BLaER1 treated with 17β-estradiol and CSF1 and Interleukin-3, amounts not matched to agents 10 nM and 100 nM (cell line): ENCODE results near the gene CCL4.
"Not testable (repeated sequence)": the region's sequence is repeated elsewhere in the genome, so short reads cannot be mapped to it uniquely, and the experiment has no call there.

Experiments
- H3K27ac ChIP-seq, 11 experiments: shearing (Covaris generic); formaldehyde crosslinking; 2 replicates each; pipeline ENCODE4 v1.8.1; 2022
- H3K27me3 ChIP-seq, 11 experiments: shearing (Covaris generic); formaldehyde crosslinking; 2 replicates each; pipeline ENCODE4 v1.8.1; 2022
- H3K36me3 ChIP-seq, 11 experiments: shearing (Covaris generic); formaldehyde crosslinking; 2 replicates each; pipeline ENCODE4 v1.8.1; 2022
- H3K4me1 ChIP-seq, 10 experiments: shearing (Covaris generic); formaldehyde crosslinking; 2 replicates each; pipeline ENCODE4 v1.8.1; 2022
- H3K4me2 ChIP-seq, 11 experiments: shearing (Covaris generic); formaldehyde crosslinking; 2 replicates each; pipeline ENCODE4 v1.8.1; 2022
- H3K4me3 ChIP-seq, 10 experiments: shearing (Covaris generic); formaldehyde crosslinking; 2 replicates each; pipeline ENCODE4 v1.8.1; 2022
- H3K9ac ChIP-seq, 11 experiments: shearing (Covaris generic); formaldehyde crosslinking; 2 replicates each; pipeline ENCODE4 v1.8.1; 2022
- H3K9me3 ChIP-seq, 11 experiments: shearing (Covaris generic); formaldehyde crosslinking; replicated peaks in 1 of 11; 2 replicates each; pipeline ENCODE4 v1.8.1; 2022
- H4K20me1 ChIP-seq, 11 experiments: shearing (Covaris generic); formaldehyde crosslinking; 2 replicates each; pipeline ENCODE4 v1.8.1; 2022
- Cebpa-rat ChIP-seq, 11 experiments: shearing (Covaris generic); IDR thresholded peaks; 2 replicates each; pipeline ENCODE4 v1.8.1; 2022

CCL4 gene

DNA sequence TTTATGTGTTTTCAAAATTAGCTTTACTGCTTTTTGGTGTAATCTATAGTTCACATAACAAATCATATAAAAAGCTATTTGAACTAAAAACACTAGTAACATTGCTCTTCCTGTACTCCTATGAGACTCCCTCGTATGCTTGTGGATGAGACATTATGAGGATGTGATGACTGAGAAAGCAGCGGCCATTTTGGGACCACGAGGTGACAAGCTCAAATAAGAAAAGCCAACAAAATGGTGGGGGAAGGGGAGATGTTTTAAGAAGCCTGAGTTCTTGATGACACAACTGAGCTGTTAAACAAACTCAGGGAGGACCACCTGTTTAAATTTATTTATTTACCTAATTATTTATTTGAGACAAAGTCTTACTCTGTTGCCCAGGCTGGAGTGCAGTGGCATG, 35.1 kb upstream of the CCL4 start:
- Histone ChIP-seq H3K27ac (no peak overlapping the region), H3K4me2 (no peak overlapping the region), H3K4me1 (peaks cover under 1 to 14% (median 6%) of the 10 kb centered on the region in 10 experiments; a peak in 11 of 20 replicates), H3K4me3 (no peak overlapping the region), H3K27me3 (no peaks in the 10 kb centered on the region), H3K9me3 (peaks cover 0 to 14% (median 0%) of the 10 kb centered on the region in 11 experiments; a peak in 5 of 22 replicates), H4K20me1 (no peaks in the 10 kb centered on the region), H3K9ac (no peak overlapping the region), H3K36me3 (no peaks in the 10 kb centered on the region)
- TF ChIP-seq Cebpa-rat (IDR thresholded peaks at IDR 0.05), result no peak

DNA sequence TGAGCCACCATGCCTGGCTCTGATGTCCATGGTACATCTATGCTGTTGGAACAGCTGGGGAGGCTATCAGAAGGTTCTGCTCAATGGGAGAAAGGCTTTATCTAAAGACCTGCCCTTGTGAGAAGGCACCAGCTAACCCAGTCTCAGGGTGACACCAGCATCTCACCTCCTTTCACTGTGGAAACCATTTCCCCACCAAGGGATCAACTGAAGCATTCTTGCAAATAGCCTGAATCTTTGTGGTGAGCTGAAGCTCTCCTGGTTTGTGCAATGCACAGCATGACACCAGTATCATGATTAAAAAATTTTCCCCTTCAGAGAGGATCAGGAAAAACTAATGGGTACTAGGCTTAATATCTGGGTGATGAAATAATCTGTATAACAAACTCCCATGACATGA, 34.5 kb upstream of the CCL4 start:
- H3K4me1 ChIP-seq, result peaks cover 0 to 14% (median 6%) of the 10 kb centered on the region in 10 experiments; a peak in 9 of 20 replicates
- H3K4me2 ChIP-seq, result no peak overlapping the region
- no peak overlapping the region for H3K9ac ChIP-seq
- H3K4me3 ChIP-seq, result no peak overlapping the region
- H4K20me1 ChIP-seq, result no peaks in the 10 kb centered on the region
- H3K36me3 ChIP-seq, result no peaks in the 10 kb centered on the region
- peaks cover 0 to 8% (median 0%) of the 10 kb centered on the region in 11 experiments; a peak in 5 of 22 replicates for H3K9me3 ChIP-seq
- H3K27me3 ChIP-seq, result no peaks in the 10 kb centered on the region
- TF ChIP-seq Cebpa-rat (IDR thresholded peaks at IDR 0.05), result no peak
- H3K27ac ChIP-seq, result no peak overlapping the region

DNA sequence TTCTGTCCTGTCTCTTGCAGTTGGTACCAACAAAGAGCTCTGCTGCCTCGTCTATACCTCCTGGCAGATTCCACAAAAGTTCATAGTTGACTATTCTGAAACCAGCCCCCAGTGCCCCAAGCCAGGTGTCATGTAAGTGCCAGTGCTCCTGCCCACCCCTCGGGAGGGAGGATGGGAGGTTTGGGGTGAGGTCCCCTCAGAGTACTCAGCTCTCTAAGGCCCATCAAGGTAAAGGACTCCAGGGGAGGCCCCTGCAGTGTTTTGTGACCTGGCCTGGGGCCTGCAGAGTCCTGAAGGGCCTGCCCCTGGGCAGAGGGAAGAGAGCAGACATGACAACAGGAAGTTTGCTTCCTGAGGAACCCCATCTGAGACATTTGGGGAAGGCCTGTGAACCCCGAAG, 33.2 kb upstream of the CCL4 start:
- H3K27me3 ChIP-seq, result no peaks in the 10 kb centered on the region
- no peaks in the 10 kb centered on the region for H4K20me1 ChIP-seq
- peaks cover 0 to under 1% (median 0%) of the 10 kb centered on the region in 11 experiments; a peak in 1 of 22 replicates for H3K9me3 ChIP-seq
- peaks cover 0 to 14% (median 6%) of the 10 kb centered on the region in 10 experiments; a peak in 9 of 20 replicates for H3K4me1 ChIP-seq
- no peak overlapping the region; a peak in 2 of 22 replicates for H3K27ac ChIP-seq
- H3K36me3 ChIP-seq, result no peaks in the 10 kb centered on the region
- peak overlapping the region in 2 of 11 experiments; percentile 21 to 51; a peak in 2 of 22 replicates for H3K9ac ChIP-seq
- no peak for TF ChIP-seq Cebpa-rat (IDR thresholded peaks at IDR 0.05)
- H3K4me2 ChIP-seq, result peak overlapping the region in 5 of 11 experiments; percentile 2 to 43 (median 41); a peak in 9 of 22 replicates
- H3K4me3 ChIP-seq, result no peak overlapping the region

DNA sequence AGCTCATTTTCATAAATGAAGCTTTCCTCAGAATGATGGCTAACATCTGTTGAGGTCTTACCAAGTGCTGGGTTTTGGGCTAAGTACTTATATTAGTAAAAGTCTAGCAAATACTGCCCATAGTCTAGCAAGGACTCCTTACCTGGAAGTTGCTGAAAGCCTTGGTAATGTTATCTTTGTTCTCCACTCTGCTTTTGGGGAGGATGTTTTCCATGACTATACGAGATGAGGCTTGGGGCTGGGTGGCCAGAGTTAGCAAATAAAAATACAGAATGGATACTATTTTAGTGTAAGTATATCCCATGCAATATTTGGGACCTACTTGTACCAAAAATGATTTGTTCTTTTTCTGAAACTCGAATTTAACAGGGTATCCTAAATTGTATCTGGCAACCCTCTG, 31.9 kb upstream of the CCL4 start:
- Histone ChIP-seq H3K4me3 (no peak overlapping the region), H3K4me1 (peaks cover 0 to 14% (median 6%) of the 10 kb centered on the region in 10 experiments; a peak in 9 of 20 replicates), H3K4me2 (no peak overlapping the region), H3K9me3 (peaks cover 0 to 9% (median 2%) of the 10 kb centered on the region in 11 experiments; a peak in 7 of 22 replicates), H3K27ac (no peak overlapping the region), H4K20me1 (no peaks in the 10 kb centered on the region), H3K27me3 (no peaks in the 10 kb centered on the region), H3K36me3 (no peaks in the 10 kb centered on the region), H3K9ac (no peak overlapping the region)
- TF ChIP-seq Cebpa-rat (IDR thresholded peaks at IDR 0.05), result no peak

DNA sequence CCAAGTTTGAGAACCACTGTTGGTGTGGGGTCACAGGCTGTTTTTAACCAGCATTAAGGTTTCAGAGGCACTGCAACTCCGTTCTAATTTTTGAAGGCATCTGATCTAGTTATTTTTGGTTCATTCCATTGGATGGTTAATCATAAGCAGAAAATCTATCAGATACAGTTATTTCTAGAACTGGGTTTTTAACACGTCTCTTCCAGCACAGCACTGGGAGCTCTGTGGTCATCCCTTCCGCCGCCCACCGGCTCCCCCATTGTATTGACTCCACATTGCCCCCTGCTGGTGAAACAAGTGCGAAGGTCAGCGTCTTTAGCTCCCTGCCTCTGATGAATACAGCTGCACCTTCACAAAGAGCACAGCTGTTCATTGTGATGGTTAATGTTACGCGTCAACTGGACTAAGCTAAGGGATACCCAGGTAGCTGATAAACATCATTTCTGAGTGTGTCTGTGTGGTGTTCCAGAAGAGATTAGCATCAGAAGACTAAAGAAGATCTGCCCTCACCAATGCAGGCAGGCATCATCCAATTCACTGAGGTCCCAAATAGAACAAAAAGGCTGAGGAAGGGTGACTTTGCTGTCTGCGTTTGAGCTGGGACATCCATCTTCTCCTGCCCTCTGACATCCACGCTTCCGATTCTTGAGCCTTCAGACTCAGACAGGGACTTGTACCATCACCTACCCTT, 31.1 kb upstream of the CCL4 start:
- Histone ChIP-seq H3K36me3 (no peaks in the 10 kb centered on the region), H4K20me1 (no peaks in the 10 kb centered on the region), H3K4me2 (peak overlapping the region in 4 of 11 experiments; percentile 0 to 39 (median 2); a peak in 3 of 22 replicates), H3K27ac (no peak overlapping the region), H3K9me3 (peaks cover 4 to 18% (median 10%) of the 10 kb centered on the region in 11 experiments; a peak in 17 of 22 replicates), H3K4me1 (peaks cover 0 to 14% (median 6%) of the 10 kb centered on the region in 10 experiments; a peak in 9 of 20 replicates), H3K9ac (no peak overlapping the region), H3K27me3 (no peaks in the 10 kb centered on the region), H3K4me3 (no peak overlapping the region)
- TF ChIP-seq Cebpa-rat (IDR thresholded peaks at IDR 0.05), result no peak

DNA sequence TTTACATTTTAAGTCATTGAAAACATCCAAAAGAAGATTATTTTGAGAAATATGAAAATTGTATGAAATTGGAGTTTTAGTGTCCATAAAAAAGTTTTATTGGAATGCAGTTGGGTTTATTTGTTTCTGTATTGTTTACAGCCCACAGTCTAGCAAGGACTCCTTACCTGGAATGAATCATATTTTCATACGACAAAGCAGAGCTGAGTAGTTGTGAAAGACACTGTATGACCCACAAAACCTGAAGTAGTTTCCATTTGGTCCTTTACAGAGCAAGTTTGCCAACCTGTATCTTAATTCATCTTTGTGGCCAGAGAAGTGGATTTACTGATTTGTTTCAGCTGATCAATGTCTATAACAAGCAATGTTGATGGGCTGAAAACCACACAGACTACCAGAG, 29.3 kb upstream of the CCL4 start:
- Histone ChIP-seq H4K20me1 (no peaks in the 10 kb centered on the region), H3K4me1 (peaks cover 0 to 14% (median 6%) of the 10 kb centered on the region in 10 experiments; a peak in 9 of 20 replicates), H3K4me3 (no peak overlapping the region), H3K36me3 (no peaks in the 10 kb centered on the region), H3K27me3 (no peaks in the 10 kb centered on the region), H3K27ac (no peak overlapping the region), H3K9me3 (peaks cover 4 to 21% (median 12%) of the 10 kb centered on the region in 11 experiments; a peak in 17 of 22 replicates), H3K9ac (no peak overlapping the region), H3K4me2 (no peak overlapping the region)
- no peak for TF ChIP-seq Cebpa-rat (IDR thresholded peaks at IDR 0.05)

DNA sequence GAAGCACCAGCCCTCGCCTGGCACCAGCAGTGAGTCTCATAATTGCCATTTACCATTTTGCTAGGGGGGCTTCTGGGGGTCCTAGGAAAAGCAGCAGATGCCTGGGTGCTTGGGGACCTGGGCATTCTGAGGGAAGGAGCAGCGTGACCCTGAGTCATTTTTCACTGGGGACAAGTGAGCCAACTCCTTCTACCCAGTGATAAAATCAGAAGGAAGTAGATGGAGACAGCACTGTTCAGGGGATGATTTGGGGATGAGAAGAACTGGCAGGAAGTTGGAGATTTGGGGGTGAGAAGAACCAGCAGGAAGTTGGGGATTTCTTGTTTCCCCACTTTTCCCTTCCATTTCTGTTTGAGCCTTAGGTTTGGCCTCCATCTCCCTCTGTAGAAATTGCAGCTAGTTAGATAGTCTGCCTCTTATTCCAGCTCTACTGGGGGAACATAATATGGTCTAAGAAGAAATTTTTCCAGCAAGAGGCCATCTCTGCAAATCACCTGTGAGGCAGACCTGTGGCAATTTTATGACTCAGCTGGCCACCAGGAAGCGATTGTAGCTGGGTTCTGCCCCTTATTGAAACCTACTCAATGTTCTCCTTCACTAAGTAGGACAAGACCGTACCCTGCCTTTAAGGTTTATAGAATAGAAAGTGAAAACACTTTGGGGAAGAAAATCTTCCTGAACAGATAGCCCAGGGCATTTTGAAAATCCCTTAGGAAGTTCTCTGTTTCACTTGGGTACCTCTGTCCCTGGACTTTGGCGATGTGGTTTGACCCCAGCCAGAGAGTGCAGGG, 21.8 kb upstream of the CCL4 start:
- Histone ChIP-seq H3K9ac (peak overlapping the region; percentile 75 to 81 (median 80)), H3K4me3 (peak overlapping the region in 9 of 10 experiments; percentile 6 to 49 (median 28); a peak in 8 of 20 replicates), H3K4me1 (peaks cover 46 to 69% (median 65%) of the 10 kb centered on the region in 10 experiments), H3K9me3 (peaks cover 4 to 12% (median 9%) of the 10 kb centered on the region in 11 experiments; a peak in 17 of 22 replicates), H3K27ac (peak overlapping the region; percentile 89 to 94 (median 92)), H3K4me2 (peak overlapping the region; percentile 78 to 95 (median 88))
- not testable (repeated sequence) for H3K36me3 ChIP-seq, H3K27me3 ChIP-seq, H4K20me1 ChIP-seq

DNA sequence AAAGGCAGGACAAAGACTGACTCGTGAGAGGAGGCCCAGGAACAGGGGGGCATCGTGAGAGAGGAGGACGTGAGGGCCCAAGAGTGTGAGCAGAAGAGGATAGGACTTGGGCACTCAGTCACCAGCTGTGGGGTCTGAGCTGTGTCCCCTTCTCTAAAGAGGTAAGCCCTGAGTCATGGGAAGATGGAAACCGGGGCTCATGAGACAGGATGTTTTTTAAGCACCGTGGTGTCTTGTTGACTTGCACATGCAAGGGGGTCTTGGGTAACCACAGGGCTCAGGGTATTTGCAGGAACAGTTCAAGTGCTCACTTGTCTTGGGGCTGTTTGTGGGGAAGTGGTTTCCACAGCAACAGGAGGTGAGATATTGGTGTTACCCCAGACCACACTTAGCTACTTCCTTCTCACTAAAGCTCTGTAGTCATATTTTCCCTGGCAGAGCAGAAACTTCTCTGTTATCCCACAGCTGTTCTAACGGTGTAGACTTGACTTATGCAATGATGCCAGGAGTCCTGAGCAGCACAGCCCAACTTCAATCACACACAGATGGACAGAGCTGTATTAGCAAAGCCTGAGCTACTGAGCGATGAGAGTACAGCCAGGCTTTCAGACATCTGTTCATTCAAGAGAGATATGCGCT, 21.0 kb upstream of the CCL4 start:
- H3K27me3 ChIP-seq, H4K20me1 ChIP-seq, H3K9me3 ChIP-seq, H3K36me3 ChIP-seq: not testable (repeated sequence)
- Histone ChIP-seq H3K27ac (peak overlapping the region; percentile 89 to 94 (median 92)), H3K4me3 (peak overlapping the region in 9 of 10 experiments; percentile 6 to 49 (median 28); a peak in 9 of 20 replicates), H3K4me1 (peaks cover 46 to 74% (median 70%) of the 10 kb centered on the region in 10 experiments), H3K4me2 (peak overlapping the region; percentile 78 to 95 (median 88)), H3K9ac (peak overlapping the region; percentile 75 to 81 (median 80))
- TF ChIP-seq Cebpa-rat (IDR thresholded peaks at IDR 0.05), result peak in 10 of 11 experiments; percentile 21 to 90 (median 72); a peak in 17 of 22 replicates

DNA sequence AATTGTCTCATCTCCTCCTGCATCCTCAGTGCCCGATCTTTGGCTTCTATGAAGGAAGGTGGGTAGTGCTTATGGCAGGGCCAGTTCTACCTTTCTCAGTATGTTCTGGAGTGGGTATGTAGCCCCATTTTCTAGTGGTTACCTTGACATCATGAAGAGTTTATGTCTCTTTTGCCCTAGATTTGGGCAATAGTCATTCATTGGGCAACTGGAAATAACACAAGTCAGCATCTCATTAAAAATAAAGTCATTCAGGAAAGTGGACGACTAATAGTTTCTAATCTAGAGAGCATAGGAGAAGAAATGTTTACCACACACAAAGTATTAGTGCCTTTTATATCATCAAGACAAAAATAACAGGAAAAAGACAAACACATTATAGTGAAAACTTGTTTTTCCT, 19.9 kb upstream of the CCL4 start:
- H3K4me2 ChIP-seq, result peak overlapping the region; percentile 78 to 95 (median 88); a peak in 20 of 22 replicates
- not testable (repeated sequence) for H4K20me1 ChIP-seq, H3K9me3 ChIP-seq, H3K4me3 ChIP-seq, H3K27me3 ChIP-seq, H3K36me3 ChIP-seq
- H3K27ac ChIP-seq, result peak overlapping the region; percentile 89 to 94 (median 92); a peak in 20 of 22 replicates
- peaks cover 52 to 82% (median 80%) of the 10 kb centered on the region in 10 experiments for H3K4me1 ChIP-seq
- peak overlapping the region in 5 of 11 experiments; percentile 72 to 81 (median 80); a peak in 8 of 22 replicates for H3K9ac ChIP-seq
